GM21723 (cell line): ENCODE data around the gene CGREF1.
"Not testable (repeated sequence)": the region's sequence is repeated elsewhere in the genome, so short reads cannot be mapped to it uniquely, and the experiment has no call there.

Experiments used
- ATAC-seq: cut with Tn5 transposase; IDR thresholded peaks from one replicate; pipeline ENCODE4 v1.9.1; 2021; ENCODE audit warnings: mild to moderate bottlenecking, moderate library complexity; ENCODE audit not compliant: unreplicated experiment

CGREF1 gene

GRCh38 chr2:27077231-27077630, 41.7 kb downstream of the CGREF1 start:
- no peak for ATAC-seq

- no peak for ATAC-seq
Measured at GRCh38 chr2:27076323-27076722, 42.6 kb downstream of the CGREF1 start.

GRCh38 chr2:27075566-27075871, 43.4 kb downstream of the CGREF1 start:
- ATAC-seq = not testable (repeated sequence)

- no peak for ATAC-seq
Measured at GRCh38 chr2:27074738-27075565, 44.0 kb downstream of the CGREF1 start.

- no peak for ATAC-seq
Measured at GRCh38 chr2:27073782-27074181, 45.1 kb downstream of the CGREF1 start.

- no peak for ATAC-seq
Measured at GRCh38 chr2:27072920-27073319, 46.0 kb downstream of the CGREF1 start.

GRCh38 chr2:27071990-27072830, 46.7 kb downstream of the CGREF1 start:
- no peak for ATAC-seq

- ATAC-seq = peak; percentile 89
Measured at GRCh38 chr2:27071277-27071989, 47.5 kb downstream of the CGREF1 start, which contains the start of gene OST4. TSS of gene OST4 (minus strand) at chr2:27071654.

- ATAC-seq = no peak
Measured at GRCh38 chr2:27070653-27071276, 48.2 kb downstream of the CGREF1 start.

- ATAC-seq = no peak
Measured at GRCh38 chr2:27069961-27070618, 48.8 kb downstream of the CGREF1 start.

GRCh38 chr2:27069436-27069835, 49.5 kb downstream of the CGREF1 start:
- no peak for ATAC-seq

- ATAC-seq = no peak
Measured at GRCh38 chr2:27067385-27067784, 51.5 kb downstream of the CGREF1 start.

GRCh38 chr2:27065128-27065527, 53.8 kb downstream of the CGREF1 start:
- no peak for ATAC-seq

- ATAC-seq = no peak
Measured at GRCh38 chr2:27060323-27060722, 58.6 kb downstream of the CGREF1 start.

- ATAC-seq = no peak
Measured at GRCh38 chr2:27059141-27059820, 59.6 kb downstream of the CGREF1 start.

GRCh38 chr2:27058210-27058609, 60.7 kb downstream of the CGREF1 start:
- ATAC-seq = no peak

- ATAC-seq = no peak
Measured at GRCh38 chr2:27057184-27057583, 61.7 kb downstream of the CGREF1 start.

- ATAC-seq = no peak
Measured at GRCh38 chr2:27054721-27055120, 64.2 kb downstream of the CGREF1 start.

- no peak for ATAC-seq
Measured at GRCh38 chr2:27053776-27054175, 65.2 kb downstream of the CGREF1 start.

GRCh38 chr2:27053321-27053720, 65.6 kb downstream of the CGREF1 start:
- ATAC-seq = no peak
